Ishikawa (cell line): ENCODE results near the gene ABCC4.

Experiments
- FOXM1 ChIP-seq: IDR thresholded peaks from 2 replicates; pipeline ENCODE4 v1.6.1; 2012; ENCODE audit warnings: low read depth, borderline replicate concordance
- RAD21 ChIP-seq: IDR thresholded peaks from 2 replicates; pipeline ENCODE4 v1.6.1; 2012; ENCODE audit warnings: low read depth
- YY1 ChIP-seq: IDR thresholded peaks from 2 replicates; pipeline ENCODE4 v1.6.1; 2012; ENCODE audit warnings: low read depth
- ZBTB7A ChIP-seq: IDR thresholded peaks from 2 replicates; pipeline ENCODE4 v1.6.1; 2012; ENCODE audit warnings: low read depth
- TF ChIP-seq, protein P1 (sequence below): IDR thresholded peaks from 2 replicates; pipeline ENCODE4 v1.6.1; 2012; ENCODE audit warnings: low read depth, mild to moderate bottlenecking
- TF ChIP-seq, protein P2 (sequence below): IDR thresholded peaks from 2 replicates; pipeline ENCODE4 v1.6.1; 2012

DNA sequence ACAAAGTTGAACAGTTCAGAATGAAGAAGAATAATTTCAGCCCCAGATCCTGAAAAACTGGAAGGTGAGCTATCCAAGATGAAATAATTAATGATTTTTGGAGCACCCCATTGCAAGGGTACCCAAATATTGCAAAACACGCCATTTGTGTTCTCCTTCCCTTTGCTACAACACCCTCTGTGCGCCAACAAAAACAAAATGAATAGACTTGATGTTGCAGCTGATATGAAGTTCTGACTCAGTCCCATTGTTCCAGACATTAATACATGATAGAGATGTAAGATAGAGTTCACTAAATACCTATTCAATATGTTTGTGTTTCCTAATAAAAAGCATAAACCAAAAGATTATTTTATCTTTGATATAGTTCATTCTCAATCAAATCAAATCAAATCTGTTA, 301.4 kb downstream of the ABCC4 start:
- TF ChIP-seq, protein P1, sequence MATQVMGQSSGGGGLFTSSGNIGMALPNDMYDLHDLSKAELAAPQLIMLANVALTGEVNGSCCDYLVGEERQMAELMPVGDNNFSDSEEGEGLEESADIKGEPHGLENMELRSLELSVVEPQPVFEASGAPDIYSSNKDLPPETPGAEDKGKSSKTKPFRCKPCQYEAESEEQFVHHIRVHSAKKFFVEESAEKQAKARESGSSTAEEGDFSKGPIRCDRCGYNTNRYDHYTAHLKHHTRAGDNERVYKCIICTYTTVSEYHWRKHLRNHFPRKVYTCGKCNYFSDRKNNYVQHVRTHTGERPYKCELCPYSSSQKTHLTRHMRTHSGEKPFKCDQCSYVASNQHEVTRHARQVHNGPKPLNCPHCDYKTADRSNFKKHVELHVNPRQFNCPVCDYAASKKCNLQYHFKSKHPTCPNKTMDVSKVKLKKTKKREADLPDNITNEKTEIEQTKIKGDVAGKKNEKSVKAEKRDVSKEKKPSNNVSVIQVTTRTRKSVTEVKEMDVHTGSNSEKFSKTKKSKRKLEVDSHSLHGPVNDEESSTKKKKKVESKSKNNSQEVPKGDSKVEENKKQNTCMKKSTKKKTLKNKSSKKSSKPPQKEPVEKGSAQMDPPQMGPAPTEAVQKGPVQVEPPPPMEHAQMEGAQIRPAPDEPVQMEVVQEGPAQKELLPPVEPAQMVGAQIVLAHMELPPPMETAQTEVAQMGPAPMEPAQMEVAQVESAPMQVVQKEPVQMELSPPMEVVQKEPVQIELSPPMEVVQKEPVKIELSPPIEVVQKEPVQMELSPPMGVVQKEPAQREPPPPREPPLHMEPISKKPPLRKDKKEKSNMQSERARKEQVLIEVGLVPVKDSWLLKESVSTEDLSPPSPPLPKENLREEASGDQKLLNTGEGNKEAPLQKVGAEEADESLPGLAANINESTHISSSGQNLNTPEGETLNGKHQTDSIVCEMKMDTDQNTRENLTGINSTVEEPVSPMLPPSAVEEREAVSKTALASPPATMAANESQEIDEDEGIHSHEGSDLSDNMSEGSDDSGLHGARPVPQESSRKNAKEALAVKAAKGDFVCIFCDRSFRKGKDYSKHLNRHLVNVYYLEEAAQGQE: no peak
- TF ChIP-seq ZBTB7A (no peak), RAD21 (no peak), YY1 (no peak), FOXM1 (no peak)
- TF ChIP-seq, protein P2, sequence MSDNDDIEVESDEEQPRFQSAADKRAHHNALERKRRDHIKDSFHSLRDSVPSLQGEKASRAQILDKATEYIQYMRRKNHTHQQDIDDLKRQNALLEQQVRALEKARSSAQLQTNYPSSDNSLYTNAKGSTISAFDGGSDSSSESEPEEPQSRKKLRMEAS: no peak
